Islet precursor cell (in vitro differentiated cells): ENCODE results near the gene GADD45B.

ENCODE experiments used
- DNase-seq: peaks from one replicate; pipeline ENCODE4 v3.0.0-alpha.2; 2018

GADD45B gene, protein sequence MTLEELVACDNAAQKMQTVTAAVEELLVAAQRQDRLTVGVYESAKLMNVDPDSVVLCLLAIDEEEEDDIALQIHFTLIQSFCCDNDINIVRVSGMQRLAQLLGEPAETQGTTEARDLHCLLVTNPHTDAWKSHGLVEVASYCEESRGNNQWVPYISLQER

GRCh38 chr19:2475702-2476450 is at the start of gene GADD45B:
Gene GADD45B (plus strand): TSS chr19:2476127. CDS start chr19:2476359, 232 bp downstream.
- DNase-seq, result peak; percentile 98

DNA sequence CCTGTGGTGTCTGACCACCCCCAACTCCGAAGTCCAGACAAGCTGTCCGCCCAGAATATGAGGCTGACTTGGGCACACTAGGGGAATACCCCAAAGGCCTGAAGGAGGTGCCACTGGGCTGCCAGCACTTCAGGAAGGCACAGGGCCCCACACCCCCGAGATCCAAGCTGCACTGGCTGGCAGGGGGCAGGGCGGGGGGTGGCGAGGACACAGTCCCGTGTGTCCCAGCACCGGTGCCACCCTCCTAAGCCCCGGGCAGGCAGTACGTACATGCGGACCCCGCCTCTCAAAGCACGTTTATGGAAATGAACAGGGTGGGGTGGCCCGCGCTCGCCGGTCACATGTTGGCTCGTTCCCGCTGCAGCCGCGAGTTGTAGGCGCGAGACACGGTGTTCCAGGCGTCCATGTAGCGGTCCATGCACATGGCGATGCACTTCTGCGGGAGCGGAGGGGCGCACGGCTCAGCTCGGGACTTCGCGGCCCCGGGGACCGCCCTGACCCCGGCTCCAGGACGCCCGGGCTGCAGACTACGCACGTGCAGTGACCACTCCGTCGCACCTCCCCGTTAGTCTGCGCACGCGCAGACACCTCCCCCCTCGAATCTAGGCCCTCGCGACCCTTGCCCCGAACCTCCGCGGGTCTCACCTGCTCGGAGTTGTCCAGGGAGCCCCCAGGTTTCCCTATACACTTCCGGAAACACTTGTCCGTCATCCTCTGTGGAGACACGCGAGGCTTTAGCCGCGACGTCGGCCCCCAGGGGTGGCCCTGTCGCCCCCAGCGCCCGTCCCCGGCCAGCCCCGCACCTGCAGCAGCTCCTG is 49.1 kb upstream of the GADD45B start:
- peak; percentile 64 for DNase-seq

GRCh38 chr19:2427429-2428320 is 48.3 kb upstream of the GADD45B start, which contains the start of gene TIMM13:
Gene TIMM13 (minus strand): TSS chr19:2427586. CDS start chr19:2427533, 53 bp downstream.
- DNase-seq, result peak; percentile 98

- DNase-seq, result peak; percentile 66
Observed at GRCh38 chr19:2428321-2428690, 47.6 kb upstream of the GADD45B start.

DNA sequence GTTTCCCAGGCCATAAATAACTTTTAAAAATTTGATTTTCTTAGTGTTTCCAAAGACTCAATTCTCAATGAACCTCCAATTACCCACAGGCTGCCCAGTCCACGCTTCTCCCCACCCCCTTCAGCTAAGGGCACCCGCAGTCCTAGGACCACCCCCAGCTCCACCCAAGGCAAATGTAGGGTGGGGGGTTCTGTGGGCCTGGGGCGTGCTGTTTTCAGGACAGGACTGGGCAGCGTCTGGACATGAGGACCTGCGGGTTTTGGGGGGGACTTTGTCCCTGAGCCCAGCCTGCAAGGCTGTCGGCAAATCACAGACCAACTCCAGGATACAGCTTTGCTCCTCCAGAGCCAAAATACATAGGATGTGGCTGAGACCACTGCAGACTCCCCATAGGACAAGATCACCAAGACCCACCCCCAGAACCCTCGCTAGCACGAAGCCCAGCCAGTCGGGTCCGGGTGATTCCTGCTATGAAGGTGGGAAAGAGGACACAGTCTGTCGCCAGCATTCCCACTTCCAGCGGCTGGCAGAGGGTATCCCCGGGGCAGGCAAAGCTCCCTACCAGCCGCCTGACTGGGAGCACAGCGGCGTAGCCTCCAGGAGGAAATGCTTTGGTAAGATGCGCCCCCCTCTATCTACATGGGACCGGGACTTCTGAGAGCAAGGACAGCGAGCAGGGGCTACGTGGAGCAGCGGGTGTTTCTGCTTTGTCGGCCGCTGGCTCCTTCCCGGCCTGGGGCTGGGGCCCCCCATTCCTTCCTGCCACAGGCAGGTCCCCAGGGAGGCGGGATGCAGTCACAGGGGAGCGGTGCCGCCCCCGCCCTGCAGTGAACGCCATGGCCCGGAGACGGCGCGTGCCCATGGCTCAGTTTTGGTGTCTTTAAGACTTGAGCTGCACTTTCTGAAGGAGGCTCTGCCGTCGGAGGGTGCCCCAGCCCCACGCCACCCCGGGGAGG is 46.9 kb upstream of the GADD45B start:
- DNase-seq, result peak; percentile 61

DNA sequence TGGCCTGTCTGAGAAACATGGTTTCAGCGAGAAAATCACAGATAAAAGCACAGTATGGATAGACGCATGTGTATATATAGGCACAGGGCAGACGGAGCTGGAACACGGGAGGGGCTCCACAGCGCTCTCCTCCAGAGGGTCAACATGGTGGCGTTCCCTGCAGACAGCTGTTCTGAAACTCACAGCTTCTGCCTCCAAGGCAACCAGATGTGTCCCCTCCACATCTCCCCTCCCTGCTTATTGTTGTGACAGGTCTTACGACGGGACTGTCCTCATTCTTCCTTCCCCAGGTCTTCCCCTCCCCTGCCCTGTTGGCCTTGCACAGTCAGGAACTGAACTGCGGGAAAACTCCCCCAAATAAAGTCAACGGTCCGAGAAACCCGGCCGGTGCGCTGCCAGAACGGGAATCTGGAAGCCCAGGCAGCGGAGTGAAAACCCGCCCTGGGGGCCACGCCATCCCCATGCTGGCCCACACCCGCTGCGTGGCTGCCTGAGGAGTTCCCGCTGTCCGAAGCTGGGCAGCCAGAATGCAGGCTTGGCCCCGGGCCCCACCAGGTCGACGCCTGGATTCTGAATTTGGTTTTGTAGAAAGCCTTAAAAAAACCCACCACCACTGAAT is 45.9 kb upstream of the GADD45B start:
- DNase-seq, result no peak

- no peak for DNase-seq
Observed at GRCh38 chr19:2431318-2432055, 44.4 kb upstream of the GADD45B start.

- no peak for DNase-seq
Observed at GRCh38 chr19:2432131-2432848, 43.6 kb upstream of the GADD45B start.

DNA sequence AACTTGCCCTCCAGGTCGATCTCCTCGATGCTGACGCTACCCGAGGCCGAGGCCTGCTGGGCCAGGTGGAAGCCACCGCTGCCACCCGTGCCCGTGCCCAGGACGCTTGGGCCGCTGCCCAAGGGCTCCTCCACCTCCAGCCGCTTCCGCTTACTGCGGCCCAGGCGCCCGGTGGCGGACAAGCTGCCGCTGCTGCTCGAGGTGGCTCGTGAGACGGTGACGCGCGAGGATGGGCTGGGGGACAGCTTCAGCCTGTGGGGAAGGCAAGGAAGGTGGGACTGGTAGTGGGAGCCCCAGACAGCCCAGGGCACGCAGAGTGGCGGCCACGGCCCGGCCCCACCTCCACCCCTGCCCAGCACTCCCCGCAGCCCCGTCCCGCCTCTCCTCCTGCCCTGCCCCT is 42.1 kb upstream of the GADD45B start:
- DNase-seq, result no peak

DNA sequence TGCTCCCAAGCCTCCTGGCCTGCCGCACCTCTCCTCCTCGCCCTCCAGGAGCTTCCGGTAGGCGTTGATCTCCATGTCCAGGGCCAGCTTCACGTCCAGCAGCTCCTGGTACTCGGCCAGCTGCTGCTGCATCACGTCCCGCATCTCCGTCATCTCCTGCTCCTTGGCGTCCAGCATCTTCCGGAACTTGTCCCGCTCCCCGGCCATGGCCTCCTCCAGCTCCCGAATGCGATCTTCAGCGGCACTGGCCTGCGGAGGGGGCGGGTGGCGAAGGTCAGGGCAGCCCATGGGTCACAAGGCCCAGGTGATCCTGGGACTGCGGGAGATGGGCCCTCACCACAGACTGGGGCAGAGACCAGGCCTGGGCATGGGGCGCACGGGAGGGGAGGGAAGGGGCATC is 41.7 kb upstream of the GADD45B start:
- no peak for DNase-seq

DNA sequence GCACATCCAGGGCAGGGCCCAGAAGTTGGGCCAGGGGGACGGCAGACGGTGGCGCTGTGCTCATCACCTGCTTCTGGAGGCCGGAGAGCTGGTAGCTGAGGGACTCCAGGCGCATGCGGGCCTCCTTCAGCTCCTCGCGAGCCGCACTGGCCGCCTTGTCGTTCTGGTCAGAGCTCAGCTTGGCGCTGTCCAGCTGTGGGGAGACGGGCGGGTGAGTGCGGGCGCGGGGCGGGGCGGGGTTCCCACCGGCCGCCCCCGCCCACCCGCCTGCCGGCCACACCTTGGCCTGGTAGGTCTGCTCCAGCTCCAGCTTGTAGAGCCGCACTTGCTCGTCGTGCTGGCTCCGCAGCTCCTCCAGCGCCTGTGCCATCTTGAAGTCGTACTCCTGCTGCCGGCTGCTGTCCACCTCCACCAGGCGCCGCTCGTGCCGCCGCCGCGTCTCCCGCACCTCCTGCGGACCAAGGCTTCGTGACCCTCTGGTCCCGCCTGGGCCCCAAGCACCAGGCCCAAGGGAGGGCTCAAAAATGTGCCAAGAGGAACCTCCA is 41.1 kb upstream of the GADD45B start:
- DNase-seq, result no peak

GRCh38 chr19:2436384-2436783 is 39.5 kb upstream of the GADD45B start:
- no peak for DNase-seq

GRCh38 chr19:2436926-2437325 is 39.0 kb upstream of the GADD45B start:
- DNase-seq, result no peak

DNA sequence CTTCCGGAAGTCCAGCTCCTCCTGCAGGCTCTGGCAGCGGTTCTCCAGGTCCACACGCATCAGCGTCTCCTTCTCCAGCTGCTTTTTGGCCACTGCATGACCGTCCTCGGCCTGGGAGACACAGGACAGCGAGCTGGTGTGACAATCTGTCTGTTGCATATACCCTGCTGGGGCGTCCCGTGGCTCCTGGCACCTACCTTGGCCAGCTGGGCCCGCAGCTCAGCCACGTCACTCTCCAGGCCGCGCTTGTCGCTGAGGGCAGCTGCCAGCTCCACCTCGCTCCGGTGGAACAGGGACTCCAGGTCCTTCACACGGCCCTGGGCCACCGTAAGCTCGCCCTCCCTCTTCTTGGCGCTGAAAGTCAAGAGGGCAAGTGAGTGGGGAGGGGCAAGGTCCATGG is 37.7 kb upstream of the GADD45B start:
- no peak for DNase-seq

GRCh38 chr19:2440515-2440914 is 35.4 kb upstream of the GADD45B start:
- no peak for DNase-seq

GRCh38 chr19:2441096-2441752 is 34.7 kb upstream of the GADD45B start:
- DNase-seq, result no peak

GRCh38 chr19:2443116-2443784 is 32.7 kb upstream of the GADD45B start:
- DNase-seq, result no peak

DNA sequence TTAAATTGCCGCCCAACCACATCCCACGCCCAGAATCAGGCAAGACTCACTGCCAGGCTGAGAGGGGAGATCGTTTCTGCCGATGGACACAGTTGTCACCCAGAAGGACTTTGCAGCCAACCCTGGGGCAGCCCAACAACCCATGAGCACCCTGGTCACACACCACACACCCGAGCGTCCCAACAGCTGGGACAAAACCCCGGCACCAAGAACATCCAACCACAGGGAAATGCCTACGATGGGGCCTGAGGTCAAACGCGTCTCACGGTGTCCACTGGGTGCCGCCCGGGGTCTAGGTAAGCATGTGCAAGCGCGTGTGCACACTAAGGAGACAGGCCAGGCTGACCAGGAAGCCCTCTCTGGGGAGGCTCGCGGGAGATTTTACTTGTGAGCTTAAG is 32.1 kb upstream of the GADD45B start:
- DNase-seq, result no peak
